Coronary artery (tissue), 2 donors: ENCODE results near the gene C19orf85.
"Not testable (repeated sequence)": the region's sequence is repeated elsewhere in the genome, so short reads cannot be mapped to it uniquely, and the experiment has no call there.

Experiments
- DNase-seq: peaks from one replicate; pipeline ENCODE4 v3.0.0-alpha.2; 2017; ENCODE audit warnings: low spot score
- H3K27ac ChIP-seq, 2 donors: fragments of 200-600 bp; sonication (generic); one replicate each; pipeline ENCODE4 v1.5.1; 2016 to 2019
- H3K4me3 ChIP-seq: fragments of 200-600 bp; sonication (generic); 2 replicates; pipeline ENCODE4 v1.5.1; 2016; ENCODE audit warnings: mild to moderate bottlenecking, moderate library complexity
- TF ChIP-seq, protein P1 (sequence below): fragments of 200-600 bp; sonication (generic); IDR thresholded peaks from one replicate; pipeline ENCODE4 v1.5.1; 2019; ENCODE audit warnings: antibody characterized with exemption

The C19orf85 gene

DNA sequence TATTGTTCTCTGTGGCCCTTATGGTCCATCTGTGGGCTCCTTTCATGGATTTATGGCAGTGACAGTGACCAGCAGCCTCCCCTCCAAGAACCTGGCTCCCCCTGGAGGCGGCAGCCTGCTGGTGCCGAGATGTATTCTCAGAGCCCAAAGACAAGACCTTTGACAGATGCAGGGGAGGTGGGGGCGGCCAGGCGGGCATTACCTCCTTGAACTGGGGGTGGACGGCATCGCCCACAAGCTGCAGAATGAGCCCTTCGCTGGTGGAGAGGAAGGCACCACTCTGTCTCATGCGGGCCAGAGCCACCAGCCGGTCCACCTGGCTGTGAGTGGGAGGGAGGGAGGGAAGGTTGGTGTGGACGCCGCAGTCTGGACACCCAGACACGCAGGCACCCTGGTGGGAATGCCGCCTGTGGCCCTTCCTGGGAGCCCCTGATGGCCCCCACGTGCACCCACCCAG, 9.7 kb downstream of the C19orf85 start:
- Histone ChIP-seq H3K4me3 (no peak overlapping the region), H3K27ac (no peak overlapping the region)
- no peak for DNase-seq
- TF ChIP-seq, protein P1, sequence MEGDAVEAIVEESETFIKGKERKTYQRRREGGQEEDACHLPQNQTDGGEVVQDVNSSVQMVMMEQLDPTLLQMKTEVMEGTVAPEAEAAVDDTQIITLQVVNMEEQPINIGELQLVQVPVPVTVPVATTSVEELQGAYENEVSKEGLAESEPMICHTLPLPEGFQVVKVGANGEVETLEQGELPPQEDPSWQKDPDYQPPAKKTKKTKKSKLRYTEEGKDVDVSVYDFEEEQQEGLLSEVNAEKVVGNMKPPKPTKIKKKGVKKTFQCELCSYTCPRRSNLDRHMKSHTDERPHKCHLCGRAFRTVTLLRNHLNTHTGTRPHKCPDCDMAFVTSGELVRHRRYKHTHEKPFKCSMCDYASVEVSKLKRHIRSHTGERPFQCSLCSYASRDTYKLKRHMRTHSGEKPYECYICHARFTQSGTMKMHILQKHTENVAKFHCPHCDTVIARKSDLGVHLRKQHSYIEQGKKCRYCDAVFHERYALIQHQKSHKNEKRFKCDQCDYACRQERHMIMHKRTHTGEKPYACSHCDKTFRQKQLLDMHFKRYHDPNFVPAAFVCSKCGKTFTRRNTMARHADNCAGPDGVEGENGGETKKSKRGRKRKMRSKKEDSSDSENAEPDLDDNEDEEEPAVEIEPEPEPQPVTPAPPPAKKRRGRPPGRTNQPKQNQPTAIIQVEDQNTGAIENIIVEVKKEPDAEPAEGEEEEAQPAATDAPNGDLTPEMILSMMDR: peak; percentile 12

DNA sequence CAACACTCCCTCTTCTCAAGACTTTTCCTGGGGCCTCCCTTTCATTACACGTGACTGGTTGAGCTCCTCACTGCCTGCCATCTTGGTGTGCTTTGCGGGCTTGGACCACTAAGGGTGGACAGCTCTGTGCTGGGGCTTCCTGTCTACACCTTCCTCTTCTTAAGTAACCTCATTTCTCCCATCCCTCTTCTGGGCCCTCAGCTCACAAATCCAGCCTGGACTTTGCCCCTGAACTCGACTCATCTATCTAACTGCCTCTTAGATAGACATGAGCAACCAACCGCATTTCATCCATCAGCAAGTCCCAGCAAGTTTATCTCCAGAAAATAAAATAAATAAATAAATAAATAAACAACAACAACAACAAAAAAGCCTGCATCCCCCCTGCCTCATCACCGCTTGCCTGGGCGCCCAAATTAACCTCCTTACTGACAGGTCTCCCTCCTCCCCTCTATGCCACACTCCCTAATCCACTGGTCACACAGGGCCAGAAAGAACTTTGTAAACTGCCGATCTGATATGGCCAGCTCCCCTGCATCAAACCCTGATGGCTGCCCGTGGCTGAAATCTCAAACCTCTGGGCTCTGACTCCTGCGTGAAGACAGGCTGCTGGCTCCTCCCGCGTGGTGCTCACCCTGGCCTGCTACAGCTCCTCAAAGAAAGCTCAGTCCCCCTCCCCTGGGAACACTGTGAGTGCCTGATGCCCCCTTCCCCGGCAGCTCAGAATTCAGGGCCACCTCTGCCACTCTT, 10.9 kb downstream of the C19orf85 start:
- TF ChIP-seq, protein P1: no peak
- H3K4me3 ChIP-seq: no peak overlapping the region
- DNase-seq: no peak

DNA sequence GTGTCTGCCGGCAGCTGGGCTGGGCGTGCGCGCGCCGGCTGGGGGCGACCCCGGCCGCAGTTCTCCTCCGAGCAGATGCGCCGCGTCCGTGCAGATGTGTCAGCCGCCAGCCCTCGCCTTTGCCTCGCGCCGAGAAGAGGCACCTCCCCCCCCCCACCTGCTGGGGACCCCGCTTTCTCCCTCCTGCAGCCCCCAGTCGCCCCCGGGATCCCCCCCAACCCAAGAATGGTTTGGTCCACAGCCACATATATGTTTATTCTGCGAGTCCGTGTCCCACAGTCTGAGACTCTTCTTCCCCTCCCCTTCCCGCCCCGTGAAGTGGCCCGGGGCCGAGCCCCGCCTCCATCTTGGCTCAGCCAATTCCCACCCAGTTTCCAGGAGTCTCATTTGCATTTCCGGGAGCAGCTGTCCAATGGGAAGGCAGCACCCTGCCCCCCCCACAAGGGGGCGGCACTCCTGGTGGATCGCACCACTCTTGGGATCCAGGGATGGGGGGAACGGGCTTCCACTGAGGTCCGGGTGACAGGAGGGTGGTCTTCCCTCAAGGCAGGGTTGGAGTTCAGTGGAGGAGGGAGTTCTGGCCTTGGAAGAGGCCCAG, 11.7 kb downstream of the C19orf85 start:
- TF ChIP-seq, protein P1: no peak
- no peak overlapping the region for H3K27ac ChIP-seq
- peak; percentile 80 for DNase-seq
- H3K4me3 ChIP-seq: peak overlapping the region; percentile 53

More for the DNA sequence above, 10.9 kb downstream of the C19orf85 start:
- no peak overlapping the region for H3K27ac ChIP-seq

DNA sequence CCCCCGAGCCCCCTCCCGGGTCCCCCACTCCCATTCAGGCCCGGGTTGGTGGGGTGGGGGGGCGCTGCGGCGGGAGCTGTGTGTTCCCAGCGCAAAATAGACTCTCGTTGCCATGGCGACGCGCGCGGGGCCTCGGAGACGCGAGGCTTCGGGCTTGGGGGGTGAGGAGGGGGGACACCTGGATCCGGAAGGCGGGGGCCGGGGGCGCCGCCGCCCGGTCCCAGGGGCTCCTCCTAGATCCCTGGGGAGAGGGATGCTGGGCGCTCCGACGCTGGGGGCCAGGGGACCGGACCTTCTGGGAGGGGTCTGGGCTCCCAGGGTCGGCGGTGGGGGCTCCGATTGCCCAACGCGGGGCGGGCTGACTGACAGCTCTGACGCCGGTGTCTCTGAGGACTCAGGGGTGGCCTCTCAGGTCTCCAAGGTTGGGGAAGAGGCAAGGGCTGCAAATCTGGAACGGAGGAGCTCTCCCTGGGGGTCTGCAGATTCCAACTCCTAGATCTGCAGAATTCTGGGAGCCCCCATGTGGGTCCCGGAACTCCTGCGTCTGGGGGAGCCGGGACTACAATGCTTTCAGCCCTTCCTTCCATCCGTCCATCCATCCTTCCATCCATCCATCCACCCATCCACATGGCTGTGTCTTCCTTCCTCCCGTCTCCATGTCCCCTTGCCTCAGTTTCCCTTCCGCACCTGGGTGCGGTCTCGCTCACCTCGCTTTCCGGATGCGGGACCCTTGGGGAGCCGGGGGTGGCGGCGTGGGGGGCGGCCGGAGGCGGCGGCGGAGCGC, 12.4 kb downstream of the C19orf85 start:
- no peak for DNase-seq
- H3K27ac ChIP-seq: no peak overlapping the region
- TF ChIP-seq, protein P1: no peak
- H3K4me3 ChIP-seq: peak overlapping the region; percentile 53

DNA sequence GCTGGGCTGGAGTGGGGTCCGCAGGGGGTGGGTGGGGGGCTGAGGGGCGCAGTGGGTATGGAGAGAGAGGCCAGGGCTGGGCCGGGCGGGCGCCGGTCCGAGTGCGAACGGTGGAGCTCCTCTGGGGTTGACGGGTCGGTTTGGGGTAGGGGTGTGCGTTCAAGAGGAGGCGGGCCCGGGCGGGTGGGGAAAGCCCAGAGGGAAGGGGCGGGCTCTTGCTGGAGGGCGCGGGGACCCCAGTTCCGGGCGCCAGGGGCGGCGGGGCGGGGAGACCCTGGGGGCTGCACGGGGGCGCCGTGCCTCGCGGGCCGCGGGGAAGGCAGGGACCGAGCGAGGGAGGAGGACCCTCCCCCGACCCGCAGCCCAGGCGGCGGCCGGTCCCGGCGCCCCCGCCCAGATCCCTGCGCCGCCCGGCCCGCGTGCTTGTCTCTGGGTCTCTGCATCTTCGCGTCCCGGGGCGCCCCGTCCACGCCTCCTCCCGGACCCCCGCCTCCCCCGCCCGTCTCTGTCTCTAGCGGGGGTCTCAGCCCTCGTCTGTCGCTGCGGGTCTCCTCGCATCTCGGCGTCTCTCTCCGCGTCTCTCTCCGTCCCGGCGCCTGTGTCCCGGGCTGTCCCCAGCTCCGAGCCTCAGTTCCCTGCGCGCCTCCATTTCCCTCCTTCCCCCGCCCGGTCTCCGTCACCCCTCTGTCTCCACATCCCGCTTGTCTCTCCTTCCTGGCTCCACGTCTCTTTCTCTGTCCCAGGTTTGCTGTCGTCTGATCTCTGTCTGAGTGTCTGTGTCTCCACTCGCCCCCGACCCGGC, 13.2 kb downstream of the C19orf85 start:
- Histone ChIP-seq H3K4me3 (peak overlapping the region; percentile 53), H3K27ac (no peak overlapping the region)
- DNase-seq: no peak
- TF ChIP-seq, protein P1: no peak

DNA sequence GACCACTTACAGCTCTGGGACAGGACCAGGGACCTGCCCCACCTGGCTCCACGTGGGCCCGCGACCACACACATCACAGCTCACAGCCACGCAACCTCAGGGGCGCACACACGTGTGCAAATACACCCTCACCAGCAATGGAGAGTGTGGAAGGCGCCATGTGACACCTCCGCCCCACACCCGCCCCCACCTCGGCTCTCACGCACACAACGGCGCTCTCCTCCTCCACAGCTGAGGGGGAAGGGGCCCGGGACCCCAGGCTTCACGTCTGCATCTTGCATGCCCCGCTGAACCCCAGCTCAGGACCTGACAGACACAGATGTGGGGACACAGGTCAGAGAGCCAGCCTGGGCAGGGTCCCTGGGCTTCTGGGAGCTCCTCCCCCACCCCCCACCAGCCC, 15.1 kb downstream of the C19orf85 start:
- DNase-seq: no peak
- Histone ChIP-seq H3K4me3 (no peak overlapping the region), H3K27ac (no peak overlapping the region)

DNA sequence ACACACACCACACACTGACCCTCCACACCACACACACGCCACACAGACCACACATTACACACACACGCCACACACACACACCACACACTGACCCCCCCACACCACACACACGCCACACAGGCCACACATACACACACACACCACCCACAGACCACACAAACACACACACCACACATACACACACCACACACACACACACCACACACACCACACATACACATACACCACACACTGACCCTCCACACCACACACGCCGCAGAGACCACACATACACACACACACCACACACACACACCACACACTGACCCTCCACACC, 16.4 kb downstream of the C19orf85 start:
- H3K4me3 ChIP-seq, H3K27ac ChIP-seq, DNase-seq: not testable (repeated sequence)

More for the DNA sequence above, 15.1 kb downstream of the C19orf85 start:
- TF ChIP-seq, protein P1: no peak
